HepG2 (cell line): ENCODE measurements around the gene HK3. TPM values are rescaled to one million over a fixed set of nuclear protein-coding genes. Genes with fewer than 3 reads are reported as not detected.

Experiments
- ATAC-seq: fragments of 200-7000 bp; cut with Tn5 transposase; 3 replicates; pipeline ENCODE4 v1.9.1; 2020; ENCODE audit warnings: mild to moderate bottlenecking, moderate library complexity
- BruUV-seq: library from RNA; stranded (reverse); fragments of 400-500 nt; replicated peaks from 2 replicates; lab custom pipeline; 2021; lab: Mats Ljungman, UMichigan
- CTCF ChIA-PET: fragments of 300-600 bp; formaldehyde crosslinking; extraction: SDS; loops from one replicate; lab custom pipeline; 2021; ENCODE audit warnings: low total read pairs, inconsistent platforms, low intra/inter-chr PET ratio; lab: Yijun Ruan, JAX
- POLR2A ChIA-PET: fragments of 350-600 bp; sonication (Branson Sonifier 250); formaldehyde crosslinking; loops from one replicate; lab custom pipeline; 2020; ENCODE audit warnings: antibody characterized with exemption, inconsistent platforms; lab: Yijun Ruan, JAX
- DNase-seq: peaks from one replicate; pipeline ENCODE4 v3.0.0-alpha.2; 2015; ENCODE audit warnings: low spot score
- FAIRE-seq: peaks from 3 replicates; lab custom pipeline; 2011; peaks lifted over from hg19 to GRCh38; lab: Jason Lieb, UNC
- H2AFZ ChIP-seq: one replicate; pipeline ENCODE4 v1.6.1; 2011; ENCODE audit warnings: low read length, inconsistent platforms
- H3K27ac ChIP-seq: fragments of 300-600 bp; 3 replicates; pipeline ENCODE4 v1.8.0; 2011; ENCODE audit warnings: mixed run types, mild to moderate bottlenecking, mixed read lengths, low read length, inconsistent platforms; ENCODE audit not compliant: insufficient read depth; ENCODE audit errors: extremely low read length
- H3K27me3 ChIP-seq, 2 experiments: fragments of 200-600 bp in 1 of 2; 2 replicates in 1 of 2; 3 replicates in 1 of 2; pipeline versions ENCODE4 v1.6.0 to v1.8.0; 2011; ENCODE audit warnings: low read length in 2 of 2, mild to moderate bottlenecking in 2 of 2, moderate library complexity in 2 of 2, inconsistent platforms in 1 of 2; ENCODE audit not compliant: insufficient read depth in 2 of 2, control insufficient read depth in 1 of 2
- H3K36me3 ChIP-seq, 2 experiments: fragments of 200-600 bp in 1 of 2; replicated peaks in 1 of 2; 2 replicates in 1 of 2; 3 replicates in 1 of 2; pipeline versions ENCODE4 v1.5.1 to v1.8.0; 2011; ENCODE audit warnings: low read length in 2 of 2, inconsistent platforms in 1 of 2; ENCODE audit not compliant: insufficient read depth in 2 of 2, control insufficient read depth in 1 of 2
- H3K4me1 ChIP-seq: 2 replicates; pipeline ENCODE4 v1.5.1; 2012; ENCODE audit warnings: low read length, inconsistent platforms; ENCODE audit not compliant: insufficient read depth
- H3K4me2 ChIP-seq: 2 replicates; pipeline ENCODE4 v1.6.0; 2011; ENCODE audit warnings: low read depth, low read length, inconsistent platforms
- H3K4me3 ChIP-seq, 3 experiments: fragments of 200-600 bp in 1 of 3; sonication (generic), shearing (Covaris generic) in 1 of 3; replicated peaks in 1 of 3; 2 replicates each; pipeline ENCODE4 v1.5.1; 2011 to 2016; ENCODE audit warnings: low read length in 3 of 3, inconsistent platforms in 2 of 3, low read depth in 2 of 3, mild to moderate bottlenecking in 2 of 3, control low read depth in 1 of 3, mixed read lengths in 1 of 3; ENCODE audit not compliant: insufficient read depth in 1 of 3
- H3K79me2 ChIP-seq: one replicate; pipeline ENCODE4 v1.6.1; 2011; ENCODE audit warnings: low read length, inconsistent platforms; ENCODE audit not compliant: insufficient read depth
- H3K9ac ChIP-seq: 2 replicates; pipeline ENCODE4 v1.6.0; 2011; ENCODE audit warnings: mild to moderate bottlenecking, low read depth, low read length, inconsistent platforms; ENCODE audit not compliant: insufficient read depth
- H3K9me3 ChIP-seq: 2 replicates; pipeline ENCODE4 v1.5.1; 2012; ENCODE audit warnings: mild to moderate bottlenecking, low read length
- H4K20me1 ChIP-seq: 2 replicates; pipeline ENCODE4 v1.6.0; 2011; ENCODE audit warnings: inconsistent platforms, mild to moderate bottlenecking, low read length, moderate library complexity; ENCODE audit not compliant: insufficient read depth
- ARNTL ChIP-seq: sonication (generic); formaldehyde crosslinking; IDR thresholded peaks from 2 replicates; pipeline ENCODE4 v1.4.0; 2020; ENCODE audit warnings: mild to moderate bottlenecking, missing genetic modification reagents
- CBFB ChIP-seq: sonication (generic); formaldehyde crosslinking; IDR thresholded peaks from 2 replicates; pipeline ENCODE4 v1.4.0; 2020; ENCODE audit warnings: missing genetic modification reagents
- EHMT2 ChIP-seq: fragments of 200-600 bp; sonication (generic); IDR thresholded peaks from 2 replicates; pipeline ENCODE4 v1.7.0; 2017; ENCODE audit warnings: antibody characterized with exemption, low read depth, low read length, borderline replicate concordance
- GTF3A ChIP-seq: sonication (generic); formaldehyde crosslinking; conservative IDR thresholded peaks from 2 replicates; pipeline ENCODE4 v1.4.0; 2020; ENCODE audit warnings: mild to moderate bottlenecking, missing genetic modification reagents
- HINFP ChIP-seq: sonication (generic); formaldehyde crosslinking; IDR thresholded peaks from 2 replicates; pipeline ENCODE4 v1.4.0; 2020; ENCODE audit warnings: low read depth, mild to moderate bottlenecking, missing genetic modification reagents
- HMG20B ChIP-seq: conservative IDR thresholded peaks from 2 replicates; pipeline ENCODE4 v1.6.1; 2016; ENCODE audit warnings: missing genetic modification reagents, missing compliant biosample characterization
- IKZF4 ChIP-seq: sonication (generic); formaldehyde crosslinking; IDR thresholded peaks from 2 replicates; pipeline ENCODE4 v1.5.1; 2020; ENCODE audit warnings: borderline replicate concordance, mild to moderate bottlenecking, low read depth, missing genetic modification reagents; ENCODE audit errors: not compliant biosample characterization
- KAT8 ChIP-seq: IDR thresholded peaks from 2 replicates; pipeline ENCODE4 v1.6.1; 2016; ENCODE audit warnings: missing genetic modification reagents, missing compliant biosample characterization
- MBD4 ChIP-seq: IDR thresholded peaks from 2 replicates; pipeline ENCODE4 v1.6.1; 2012; ENCODE audit warnings: low read length, inconsistent platforms, borderline replicate concordance
- NFAT5 ChIP-seq: sonication (generic); formaldehyde crosslinking; IDR thresholded peaks from 2 replicates; pipeline ENCODE4 v1.4.0; 2020; ENCODE audit warnings: missing genetic modification reagents
- NR2F1 ChIP-seq, 2 experiments: fragments of 450-650 bp in 1 of 2; formaldehyde crosslinking in 1 of 2; IDR thresholded peaks; 2 replicates each; pipeline versions ENCODE4 v1.5.0 to v1.6.1; 2016 to 2020; ENCODE audit warnings: mild to moderate bottlenecking in 1 of 2, missing compliant biosample characterization in 1 of 2, missing genetic modification reagents in 1 of 2, moderate library complexity in 1 of 2
- ONECUT2 ChIP-seq: sonication (generic); formaldehyde crosslinking; IDR thresholded peaks from 2 replicates; pipeline ENCODE4 v1.4.0; 2020; ENCODE audit warnings: missing genetic modification reagents
- SNAPC2 ChIP-seq: sonication (generic); formaldehyde crosslinking; IDR thresholded peaks from 2 replicates; pipeline ENCODE4 v1.8.1; 2022; ENCODE audit warnings: mild to moderate bottlenecking, missing genetic modification reagents
- XRCC5 ChIP-seq: fragments of 200-400 bp; formaldehyde crosslinking; optimal IDR thresholded peaks from 2 replicates; pipeline ENCODE3; 2017; ENCODE audit warnings: mild to moderate bottlenecking, low read length
- ZMAT5 ChIP-seq: sonication (generic); formaldehyde crosslinking; IDR thresholded peaks from 2 replicates; pipeline ENCODE4 v1.5.0; 2020; ENCODE audit warnings: mild to moderate bottlenecking, low read depth, missing genetic modification reagents, borderline replicate concordance
- ZNF510 ChIP-seq: sonication (generic); formaldehyde crosslinking; IDR thresholded peaks from 2 replicates; pipeline ENCODE4 v1.4.0; 2020; ENCODE audit warnings: low read depth, mild to moderate bottlenecking, missing genetic modification reagents
- ZNF557 ChIP-seq: sonication (generic); formaldehyde crosslinking; IDR thresholded peaks from 2 replicates; pipeline ENCODE4 v1.4.0; 2020; ENCODE audit warnings: missing genetic modification reagents
- WGBS: methylation state at CpG from one replicate; pipeline ENCODE4 v1.1.6; 2017; ENCODE audit warnings: low lambda C conversion rate; 5-methylcytosine and 5-hydroxymethylcytosine counted together
- in situ Hi-C: cut with HindIII; loops from 2 replicates; pipeline ENCODE4 v1.10.0; 2017; ENCODE audit warnings: low pct_unique_long_range_greater_than_20kb; ENCODE audit not compliant: extremely low pct_ligation_motif_present
- intact Hi-C: fragments of 100-400 bp; cut with micrococcal nuclease; formaldehyde crosslinking; loops from one replicate; pipeline ENCODE4 v1.10.0; 2022; ENCODE audit not compliant: unreplicated experiment
- polyA plus RNA-seq, 8 experiments: library from polyadenylated mRNA; depleted of rRNA in 3 of 8; stranded (reverse) in 7 of 8; unstranded in 1 of 8; fragments of >200 nt; fragmentation: Illumina TruSeq in 4 of 8; extraction: Trizol in 4 of 8; gene quantifications; 2 replicates each; pipeline versions ENCODE4 v1.2.1 to v1.2.3, GENCODE V29; 2011 to 2016; ENCODE audit warnings: low read depth in 4 of 8, missing spikeins in 1 of 8, mixed read lengths in 1 of 8; ENCODE audit not compliant: insufficient read depth in 1 of 8
- total RNA-seq, 5 experiments: library from RNA; depleted of rRNA; stranded (reverse); fragments of >200 nt; fragmentation: Illumina TruSeq; extraction: Trizol; gene quantifications; 2 replicates each; pipeline ENCODE4 v1.2.3, GENCODE V29; 2016; ENCODE audit warnings: low read depth in 1 of 5

Gene HK3
- total and polyA plus RNA-seq, 2 of the 13 experiments (the other 11 are each of a cell fraction or from before 2014, with no cell fraction given) = not detected

- H3K4me3 ChIP-seq = no peak overlapping the region
- no peak overlapping the region for H3K4me2 ChIP-seq
- in situ Hi-C loops = no loop called here
- H3K36me3 ChIP-seq = peaks cover 5 to 18% of the 10 kb centered on the region in 2 experiments; a peak in 4 of 5 replicates
- FAIRE-seq = no peak
- intact Hi-C loops = no loop called here
- no peak overlapping the region for H3K27ac ChIP-seq
- no peak for DNase-seq
- 97% methylated on average over 7 of the region's 7 CpGs for WGBS
- H4K20me1 ChIP-seq = no peaks in the 10 kb centered on the region
- no peaks in the 10 kb centered on the region for H3K9me3 ChIP-seq
- H2AFZ ChIP-seq = no peak overlapping the region
- H3K4me1 ChIP-seq = peaks cover 38% of the 10 kb centered on the region
- no peak for ATAC-seq
- no peaks in the 10 kb centered on the region for H3K27me3 ChIP-seq
- BruUV-seq = no TSS peak
- POLR2A ChIA-PET = no interaction called here
- CTCF ChIA-PET = no interaction called here
- no peaks in the 10 kb centered on the region for H3K79me2 ChIP-seq
- no peak overlapping the region for H3K9ac ChIP-seq
- TF ChIP-seq KAT8 (CRISPR knock-in tag) = no peak
- no peak for TF ChIP-seq IKZF4 (CRISPR knock-in tag)
- no peak for TF ChIP-seq HINFP
- no peak for TF ChIP-seq XRCC5
- TF ChIP-seq NR2F1 (CRISPR knock-in tag; IDR thresholded peaks at IDR 0.05) = no peak
- no peak for TF ChIP-seq EHMT2
- TF ChIP-seq SNAPC2 (CRISPR knock-in tag) = no peak
- no peak for TF ChIP-seq ZMAT5 (CRISPR knock-in tag)
- no peak for TF ChIP-seq ONECUT2 (CRISPR knock-in tag)
- TF ChIP-seq CBFB (CRISPR knock-in tag) = no peak
- no peak for TF ChIP-seq ARNTL (CRISPR knock-in tag)
- no peak for TF ChIP-seq NFAT5 (CRISPR knock-in tag)
- TF ChIP-seq ZNF557 = no peak
- no peak for TF ChIP-seq HMG20B (CRISPR knock-in tag)
- TF ChIP-seq MBD4 = no peak
- TF ChIP-seq GTF3A = no peak
- no peak for TF ChIP-seq ZNF510 (CRISPR knock-in tag)
These were observed 35.3 kb upstream of the HK3 start for GRCh38 chr5:176934309-176934930.
